K562 (cell line): ENCODE measurements around the gene GSX2. TPM values are rescaled to one million over a fixed set of nuclear protein-coding genes. Genes with fewer than 3 reads are reported as not detected.

Experiments used
- ATAC-seq: fragments of 200-7000 bp; cut with Tn5 transposase; 3 replicates; pipeline ENCODE4 v1.9.1; 2020; ENCODE audit warnings: moderate library complexity
- BruUV-seq: library from RNA; stranded (reverse); fragments of 400-500 nt; replicated peaks from 2 replicates; lab custom pipeline; 2021; lab: Mats Ljungman, UMichigan
- CTCF ChIA-PET: fragments of 300-600 bp; formaldehyde crosslinking; extraction: SDS; loops from one replicate; lab custom pipeline; 2021; ENCODE audit warnings: low intra/inter-chr PET ratio; lab: Yijun Ruan, JAX
- POLR2A ChIA-PET: fragments of 300-600, 350-650 bp; sonication (Branson Sonifier 250); formaldehyde crosslinking; extraction: SDS; loops from one replicate; lab custom pipeline; 2021; ENCODE audit warnings: antibody characterized with exemption, inconsistent platforms; lab: Yijun Ruan, JAX
- DNase-seq, 4 experiments: peaks; one replicate each; pipeline versions ENCODE4 v3.0.0 to v3.0.0-alpha.2; 2011 to 2018; ENCODE audit warnings: low spot score in 3 of 4, mixed read lengths in 3 of 4; ENCODE audit errors: extremely low read depth in 1 of 4
- FAIRE-seq: peaks from 2 replicates; lab custom pipeline; 2011; peaks lifted over from hg19 to GRCh38; lab: Jason Lieb, UNC
- H2AFZ ChIP-seq: 2 replicates; pipeline ENCODE4 v1.6.0; 2011; ENCODE audit warnings: low read depth, low read length, control low read depth, inconsistent platforms
- H3K27ac ChIP-seq: fragments of 200-600 bp; 3 replicates; pipeline ENCODE4 v1.8.0; 2011; ENCODE audit warnings: low read depth, mild to moderate bottlenecking, control low read depth, inconsistent platforms, low read length, moderate library complexity, mixed read lengths; ENCODE audit errors: extremely low read depth
- H3K27me3 ChIP-seq, 2 experiments: fragments of 300-600 bp in 1 of 2; 2 replicates in 1 of 2; 3 replicates in 1 of 2; pipeline versions ENCODE4 v1.6.0 to v1.8.0; 2011; ENCODE audit warnings: inconsistent platforms in 2 of 2, low read length in 2 of 2, mild to moderate bottlenecking in 1 of 2, mixed read lengths in 1 of 2, moderate library complexity in 1 of 2; ENCODE audit not compliant: control insufficient read depth in 2 of 2, insufficient read depth in 2 of 2
- H3K36me3 ChIP-seq: fragments of 300-600 bp; 3 replicates; pipeline ENCODE4 v1.8.0; 2011; ENCODE audit warnings: mild to moderate bottlenecking, low read length, inconsistent platforms; ENCODE audit not compliant: control insufficient read depth, insufficient read depth
- H3K4me1 ChIP-seq, 2 experiments: fragments of 200-600 bp in 1 of 2; replicated peaks in 1 of 2; 2 replicates in 1 of 2; 3 replicates in 1 of 2; pipeline versions ENCODE4 v1.5.1 to v1.8.0; 2011; ENCODE audit warnings: inconsistent platforms in 2 of 2, low read length in 2 of 2, mild to moderate bottlenecking in 1 of 2, mixed read lengths in 1 of 2, moderate library complexity in 1 of 2; ENCODE audit not compliant: control insufficient read depth in 2 of 2, insufficient read depth in 2 of 2
- H3K4me2 ChIP-seq: 2 replicates; pipeline ENCODE4 v1.6.1; 2011; ENCODE audit warnings: low read length, control low read depth, inconsistent platforms, mixed read lengths; ENCODE audit not compliant: insufficient read depth
- H3K4me3 ChIP-seq: fragments of 200-600 bp; sonication (generic), shearing (Covaris generic); 2 replicates; pipeline ENCODE4 v1.5.1; 2016; ENCODE audit warnings: control low read depth, inconsistent platforms
- H3K79me2 ChIP-seq: fragments of 200-600 bp; 3 replicates; pipeline ENCODE4 v1.8.0; 2011; ENCODE audit warnings: low read length, inconsistent platforms; ENCODE audit not compliant: control insufficient read depth, insufficient read depth
- H3K9ac ChIP-seq, 2 experiments: 2 replicates each; pipeline versions ENCODE4 v1.6.0 to v1.6.1; 2011; ENCODE audit warnings: low read depth in 2 of 2, low read length in 2 of 2, control low read depth in 1 of 2, inconsistent platforms in 1 of 2, mild to moderate bottlenecking in 1 of 2, mixed read lengths in 1 of 2; ENCODE audit not compliant: insufficient read depth in 1 of 2
- H3K9me1 ChIP-seq: one replicate; pipeline ENCODE4 v1.6.0; 2011; ENCODE audit warnings: inconsistent platforms, mild to moderate bottlenecking, low read length, moderate library complexity; ENCODE audit not compliant: control insufficient read depth, insufficient read depth
- H3K9me3 ChIP-seq: replicated peaks from 2 replicates; pipeline ENCODE4 v1.5.1; 2011; ENCODE audit warnings: low read depth, low read length, inconsistent platforms; ENCODE audit not compliant: control insufficient read depth, insufficient read depth
- H4K20me1 ChIP-seq: replicated peaks from 2 replicates; pipeline ENCODE4 v1.6.1; 2011; ENCODE audit warnings: low read length, inconsistent platforms, mixed read lengths; ENCODE audit not compliant: control insufficient read depth, insufficient read depth
- CREB3L1 ChIP-seq: fragments of 450-650 bp; IDR thresholded peaks from 2 replicates; pipeline ENCODE4 v1.6.1; 2014; ENCODE audit warnings: low read depth, mild to moderate bottlenecking, moderate library complexity, borderline replicate concordance
- ELK1 ChIP-seq: sonication (generic); formaldehyde crosslinking; IDR thresholded peaks from 2 replicates; pipeline ENCODE4 v1.8.1; 2022; ENCODE audit warnings: missing genetic modification reagents
- FOS ChIP-seq: IDR thresholded peaks from 3 replicates; pipeline ENCODE4 v1.6.1; 2011; ENCODE audit not compliant: insufficient read length; ENCODE audit errors: extremely low read depth
- FOXJ3 ChIP-seq: sonication (generic); formaldehyde crosslinking; IDR thresholded peaks from 2 replicates; pipeline ENCODE4 v1.4.0; 2020; ENCODE audit warnings: mild to moderate bottlenecking, missing genetic modification reagents
- PPARD ChIP-seq: fragments of 250-450 bp; sonication (Bioruptor Pico); IDR thresholded peaks from 2 replicates; pipeline ENCODE4 v1.8.0; 2022; ENCODE audit warnings: inconsistent platforms, mild to moderate bottlenecking, moderate library complexity
- RHOXF2B ChIP-seq: fragments of 250-450 bp; sonication (Bioruptor Pico); conservative IDR thresholded peaks from 2 replicates; pipeline ENCODE4 v1.5.1; 2021
- SMARCB1 ChIP-seq: IDR thresholded peaks from 2 replicates; pipeline ENCODE4 v1.6.1; 2011; ENCODE audit warnings: improper control_type of control experiment, low read depth; ENCODE audit not compliant: insufficient read length
- SREBF1 ChIP-seq: fragments of 150-350 bp; IDR thresholded peaks from 2 replicates; pipeline ENCODE4 v1.6.1; 2014; ENCODE audit warnings: antibody characterized with exemption, low read depth, low read length, borderline replicate concordance
- ZNF696 ChIP-seq: fragments of 250-450 bp; sonication (Bioruptor Pico); conservative IDR thresholded peaks from 2 replicates; pipeline ENCODE4 v1.4.0; 2020; ENCODE audit warnings: mild to moderate bottlenecking, moderate library complexity
- ZNF766 ChIP-seq: fragments of 200-800 bp; sonication (Bioruptor generic); conservative IDR thresholded peaks from 2 replicates; pipeline ENCODE4 v1.6.1; 2016; ENCODE audit warnings: missing genetic modification characterization, missing compliant biosample characterization
- ZSCAN32 ChIP-seq: fragments of 450-650 bp; formaldehyde crosslinking; IDR thresholded peaks from 2 replicates; pipeline ENCODE4 v1.4.0; 2020; ENCODE audit warnings: mild to moderate bottlenecking, moderate library complexity
- WGBS: fragments of 100-300 bp; shearing (Covaris generic); methylation state at CpG from one replicate; pipeline ENCODE4 v1.1.6; 2016; ENCODE audit warnings: low coverage, mixed read lengths; ENCODE audit not compliant: insufficient coverage; ENCODE audit errors: missing lambda C conversion rate; 5-methylcytosine and 5-hydroxymethylcytosine counted together
- in situ Hi-C: fragments of 300-500 bp; cut with MboI; formaldehyde crosslinking; loops from 4 replicates; pipeline ENCODE4 v1.15.0; 2018; ENCODE audit warnings: inconsistent platforms, mixed read lengths
- intact Hi-C: fragments of 100-400 bp; cut with micrococcal nuclease; formaldehyde crosslinking; loops from 2 replicates; pipeline ENCODE4 v1.14.2; 2022
- polyA plus RNA-seq, 8 experiments: library from polyadenylated mRNA; depleted of rRNA in 4 of 8; stranded (reverse) in 5 of 8; unstranded in 3 of 8; fragments of >200 nt; fragmentation: Nextera tagmentation in 2 of 8; fragmentation: Illumina TruSeq in 1 of 8; extraction: Ambion mirVana in 2 of 8; extraction: Trizol in 1 of 8; gene quantifications; 2 replicates each; pipeline versions ENCODE4 v1.2.1 to v1.2.3, GENCODE V29; 2011 to 2014; ENCODE audit warnings: inconsistent platforms in 1 of 8, missing spikeins in 1 of 8
- total RNA-seq, 7 experiments: library from RNA; depleted of rRNA in 6 of 7; stranded (reverse); fragments of >200 nt in 6 of 7; fragmentation: Illumina TruSeq in 2 of 7; extraction: Trizol in 2 of 7; gene quantifications; 2 replicates each; pipeline versions ENCODE4 v1.2.1 to v1.2.3, GENCODE V29; 2011 to 2021; ENCODE audit warnings: low replicate concordance in 1 of 7

The GSX2 gene
- total and polyA plus RNA-seq, 9 of the 15 experiments (the other 6 are each of a cell fraction or from before 2014, with no cell fraction given): not detected

- TF ChIP-seq ELK1 (CRISPR knock-in tag) (no peak), PPARD (CRISPR knock-in tag) (no peak), FOS (no peak), SREBF1 (no peak), ZSCAN32 (CRISPR knock-in tag) (no peak), SMARCB1 (no peak), ZNF696 (CRISPR knock-in tag) (no peak), ZNF766 (CRISPR knock-in tag) (no peak), RHOXF2B (CRISPR knock-in tag) (no peak), CREB3L1 (no peak), FOXJ3 (CRISPR knock-in tag) (no peak)
- CTCF ChIA-PET: no interaction called here
- Histone ChIP-seq H2AFZ (no peak overlapping the region), H3K36me3 (no peaks in the 10 kb centered on the region), H3K4me3 (no peak overlapping the region), H3K4me1 (no peaks in the 10 kb centered on the region), H3K4me2 (no peak overlapping the region), H3K27ac (no peak overlapping the region), H3K27me3 (peaks cover 0 to 18% of the 10 kb centered on the region in 2 experiments; a peak in 3 of 5 replicates), H3K9me3 (no peaks in the 10 kb centered on the region), H4K20me1 (no peaks in the 10 kb centered on the region), H3K9me1 (no peaks in the 10 kb centered on the region), H3K9ac (no peak overlapping the region), H3K79me2 (no peaks in the 10 kb centered on the region)
- no peak for ATAC-seq
- 6% methylated on average over 5 of the region's 5 CpGs for WGBS
- BruUV-seq: no TSS peak
- POLR2A ChIA-PET: no interaction called here
- in situ Hi-C loops (no loop called here), intact Hi-C loops (no loop called here)
- DNase-seq: no peak
- FAIRE-seq: no peak
Measured at GRCh38 chr4:54144661-54145171, 44.8 kb downstream of the GSX2 start.
